ENCODE measurements around the gene APOO.

- TF ChIP-seq CTCF (IDR thresholded peaks at IDR 0.05 in 4 of 5, conservative IDR thresholded peaks at IDR 0.05 in 1 of 5): no peak
- TF ChIP-seq POLR2A (IDR thresholded peaks at IDR 0.05): no peak
Observed at GRCh38 chrX:23919148-23919547, 11.4 kb upstream of the APOO start.

All from gastrocnemius medialis (tissue), 4 donors.